Mesenteric fat pad (tissue), 1 donor: Measurements from ENCODE around the gene FSIP1. TPM values are rescaled to one million over a fixed set of nuclear protein-coding genes. Genes with fewer than 3 reads are reported as not detected.

Experiments
- DNase-seq: peaks from one replicate; pipeline ENCODE4 v3.0.0-alpha.2; 2020; ENCODE audit warnings: low spot score
- total RNA-seq: library from RNA; stranded (reverse); fragmentation: NEBNext Ultra II Directional; extraction: Animal tissue kit (Norgen Biotek cat#: 25700); gene quantifications from one replicate; pipeline ENCODE4 v1.2.1, GENCODE V29; 2021
- donor health status: DM: yes; HTN: yes; CAD: no.

The FSIP1 gene
- total RNA-seq, 1 donor from 2014 or later, result not detected

DNA sequence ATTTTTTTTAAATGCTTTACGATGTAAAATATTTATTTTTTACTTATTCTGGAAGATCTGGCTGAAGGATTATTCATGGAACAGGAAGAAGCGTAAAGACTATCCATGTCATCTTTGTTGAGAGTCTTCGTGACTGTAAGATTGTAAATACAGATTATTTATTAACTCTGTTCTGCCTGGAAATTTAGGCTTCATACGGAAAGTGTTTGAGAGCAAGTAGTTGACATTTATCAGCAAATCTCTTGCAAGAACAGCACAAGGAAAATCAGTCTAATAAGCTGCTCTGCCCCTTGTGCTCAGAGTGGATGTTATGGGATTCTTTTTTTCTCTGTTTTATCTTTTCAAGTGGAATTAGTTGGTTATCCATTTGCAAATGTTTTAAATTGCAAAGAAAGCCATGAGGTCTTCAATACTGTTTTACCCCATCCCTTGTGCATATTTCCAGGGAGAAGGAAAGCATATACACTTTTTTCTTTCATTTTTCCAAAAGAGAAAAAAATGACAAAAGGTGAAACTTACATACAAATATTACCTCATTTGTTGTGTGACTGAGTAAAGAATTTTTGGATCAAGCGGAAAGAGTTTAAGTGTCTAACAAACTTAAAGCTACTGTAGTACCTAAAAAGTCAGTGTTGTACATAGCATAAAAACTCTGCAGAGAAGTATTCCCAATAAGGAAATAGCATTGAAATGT, 186.1 kb downstream of the FSIP1 start:
- DNase-seq, result no peak

- DNase-seq, result no peak
Measured at GRCh38 chr15:39595338-39596221, 187.1 kb downstream of the FSIP1 start.

- DNase-seq, result no peak
Measured at GRCh38 chr15:39594446-39595337, 187.9 kb downstream of the FSIP1 start.

DNA sequence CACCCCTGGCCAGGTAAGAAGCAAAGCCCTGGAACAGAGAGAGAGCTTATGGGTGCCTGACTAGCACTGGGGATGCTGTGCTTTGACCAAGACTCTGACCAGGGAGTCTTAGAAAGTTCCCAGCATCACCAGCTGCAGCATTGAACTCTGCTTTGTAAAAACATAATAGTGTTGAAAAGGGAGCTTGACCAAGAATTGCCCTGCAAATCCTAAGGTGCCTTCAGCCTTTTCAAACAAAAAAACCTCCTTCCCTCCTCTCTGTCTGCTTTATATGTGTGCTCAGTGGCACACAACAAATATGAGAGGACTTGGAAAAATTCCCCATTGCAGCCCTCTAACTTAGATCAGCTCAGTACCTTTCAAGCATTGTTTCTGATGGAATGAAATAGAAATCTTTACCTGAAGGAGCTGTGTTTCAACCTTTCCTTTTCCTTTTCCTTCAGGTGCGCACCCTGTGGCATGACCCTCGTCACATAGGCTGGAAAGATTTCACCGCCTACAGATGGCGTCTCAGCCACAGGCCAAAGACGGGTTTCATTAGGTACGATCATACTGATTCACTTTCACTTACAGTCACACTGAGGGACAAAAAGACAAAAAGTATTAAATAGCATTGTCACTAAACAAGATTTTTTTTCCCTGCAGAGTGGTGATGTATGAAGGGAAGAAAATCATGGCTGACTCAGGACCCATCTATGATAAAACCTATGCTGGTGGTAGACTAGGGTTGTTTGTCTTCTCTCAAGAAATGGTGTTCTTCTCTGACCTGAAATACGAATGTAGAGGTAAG, 188.8 kb downstream of the FSIP1 start:
- no peak for DNase-seq

DNA sequence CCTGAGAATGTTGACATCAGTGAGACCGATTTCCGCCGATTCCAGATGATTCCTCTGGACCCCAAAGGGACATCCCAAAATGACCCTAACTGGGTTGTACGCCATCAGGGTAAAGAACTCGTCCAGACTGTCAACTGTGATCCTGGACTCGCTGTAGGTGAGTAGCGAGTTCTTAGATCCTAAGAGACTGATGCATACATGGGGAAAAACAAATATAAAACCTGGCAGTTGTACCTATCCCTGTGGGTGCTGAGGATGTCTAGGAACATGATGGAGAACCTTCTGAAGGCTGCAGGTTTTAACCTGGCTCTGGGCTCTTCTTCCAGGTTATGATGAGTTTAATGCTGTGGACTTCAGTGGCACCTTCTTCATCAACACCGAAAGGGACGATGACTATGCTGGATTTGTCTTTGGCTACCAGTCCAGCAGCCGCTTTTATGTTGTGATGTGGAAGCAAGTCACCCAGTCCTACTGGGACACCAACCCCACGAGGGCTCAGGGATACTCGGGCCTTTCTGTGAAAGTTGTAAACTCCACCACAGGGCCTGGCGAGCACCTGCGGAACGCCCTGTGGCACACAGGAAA, 189.5 kb downstream of the FSIP1 start:
- no peak for DNase-seq

GRCh38 chr15:39592500-39592899, 190.1 kb downstream of the FSIP1 start:
- no peak for DNase-seq

- no peak for DNase-seq
Measured at GRCh38 chr15:39591896-39592315, 190.7 kb downstream of the FSIP1 start.

DNA sequence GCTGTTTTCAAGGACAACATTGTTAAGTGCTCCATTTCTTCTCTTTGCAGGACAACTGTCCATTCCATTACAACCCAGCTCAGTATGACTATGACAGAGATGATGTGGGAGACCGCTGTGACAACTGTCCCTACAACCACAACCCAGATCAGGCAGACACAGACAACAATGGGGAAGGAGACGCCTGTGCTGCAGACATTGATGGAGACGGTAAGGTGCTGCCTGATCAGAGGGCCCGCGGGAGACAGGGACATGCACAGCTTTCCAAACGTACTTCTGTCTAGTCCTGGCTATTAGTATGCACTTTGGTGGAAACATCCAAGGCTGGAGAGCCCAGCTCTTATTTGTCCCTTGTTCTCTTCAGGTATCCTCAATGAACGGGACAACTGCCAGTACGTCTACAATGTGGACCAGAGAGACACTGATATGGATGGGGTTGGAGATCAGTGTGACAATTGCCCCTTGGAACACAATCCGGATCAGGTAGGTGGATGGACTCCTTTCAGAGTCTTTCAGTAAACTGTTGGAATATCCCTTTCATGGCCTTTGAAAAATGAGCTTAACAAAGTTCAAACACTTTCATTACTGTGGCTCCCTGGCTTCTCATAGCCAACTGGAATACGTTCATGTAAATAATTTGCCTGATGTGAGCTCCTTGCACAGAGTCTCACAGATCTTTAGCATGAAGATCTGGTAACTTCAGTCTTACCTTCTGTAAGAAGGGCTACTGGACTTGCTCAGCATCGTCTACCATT, 191.3 kb downstream of the FSIP1 start:
- DNase-seq, result no peak

DNA sequence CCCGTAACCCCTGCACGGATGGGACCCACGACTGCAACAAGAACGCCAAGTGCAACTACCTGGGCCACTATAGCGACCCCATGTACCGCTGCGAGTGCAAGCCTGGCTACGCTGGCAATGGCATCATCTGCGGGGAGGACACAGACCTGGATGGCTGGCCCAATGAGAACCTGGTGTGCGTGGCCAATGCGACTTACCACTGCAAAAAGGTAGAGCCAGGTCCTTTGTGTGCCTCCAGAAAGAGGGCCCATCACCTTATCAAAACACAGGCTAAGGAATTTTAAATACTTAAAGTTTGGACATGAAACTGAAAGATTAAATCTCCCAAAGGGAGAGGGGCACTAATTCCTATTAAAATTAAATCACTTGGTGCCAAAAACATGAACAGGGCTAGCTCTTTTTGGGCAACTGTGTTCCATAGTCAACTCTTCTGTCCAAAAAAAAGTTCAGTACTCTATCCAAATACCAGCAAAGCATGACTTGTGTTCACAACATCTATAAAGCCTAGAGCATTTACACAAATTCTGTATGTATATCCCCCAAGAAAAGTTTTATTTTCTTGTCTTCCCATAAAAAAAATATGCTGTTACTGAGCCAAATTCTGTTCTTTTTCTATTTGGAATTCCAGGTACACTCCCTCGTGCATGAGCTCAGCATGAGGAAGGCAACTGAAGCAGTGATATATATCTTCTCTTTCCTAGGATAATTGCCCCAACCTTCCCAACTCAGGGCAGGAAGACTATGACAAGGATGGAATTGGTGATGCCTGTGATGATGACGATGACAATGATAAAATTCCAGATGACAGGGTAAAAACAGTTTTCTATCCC, 192.6 kb downstream of the FSIP1 start:
- no peak for DNase-seq

DNA sequence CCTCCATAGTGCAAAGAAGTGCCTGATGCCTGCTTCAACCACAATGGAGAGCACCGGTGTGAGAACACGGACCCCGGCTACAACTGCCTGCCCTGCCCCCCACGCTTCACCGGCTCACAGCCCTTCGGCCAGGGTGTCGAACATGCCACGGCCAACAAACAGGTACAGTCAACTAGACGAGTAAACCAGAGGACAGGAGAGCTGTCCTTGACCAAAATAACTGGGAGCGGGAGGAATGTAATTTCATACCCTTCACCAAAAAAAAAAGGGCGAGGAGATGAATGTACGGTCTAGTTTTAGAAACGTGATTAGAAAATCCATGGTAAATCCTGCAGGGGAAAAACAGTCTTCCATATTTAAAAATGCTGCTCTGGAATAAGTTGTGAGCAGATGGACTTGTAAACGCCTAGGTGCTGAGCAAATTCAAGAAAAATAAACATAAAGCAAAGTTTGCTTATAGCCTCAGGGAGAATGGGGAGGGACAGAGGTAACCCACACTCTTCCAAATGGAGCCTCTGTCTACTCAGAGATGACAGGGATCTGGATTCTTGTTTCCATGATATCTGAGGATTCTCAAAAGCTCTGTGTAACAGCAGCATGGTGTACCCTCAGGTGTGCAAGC, 193.3 kb downstream of the FSIP1 start:
- DNase-seq, result no peak

GRCh38 chr15:39588531-39589192, 194.0 kb downstream of the FSIP1 start:
- no peak for DNase-seq

DNA sequence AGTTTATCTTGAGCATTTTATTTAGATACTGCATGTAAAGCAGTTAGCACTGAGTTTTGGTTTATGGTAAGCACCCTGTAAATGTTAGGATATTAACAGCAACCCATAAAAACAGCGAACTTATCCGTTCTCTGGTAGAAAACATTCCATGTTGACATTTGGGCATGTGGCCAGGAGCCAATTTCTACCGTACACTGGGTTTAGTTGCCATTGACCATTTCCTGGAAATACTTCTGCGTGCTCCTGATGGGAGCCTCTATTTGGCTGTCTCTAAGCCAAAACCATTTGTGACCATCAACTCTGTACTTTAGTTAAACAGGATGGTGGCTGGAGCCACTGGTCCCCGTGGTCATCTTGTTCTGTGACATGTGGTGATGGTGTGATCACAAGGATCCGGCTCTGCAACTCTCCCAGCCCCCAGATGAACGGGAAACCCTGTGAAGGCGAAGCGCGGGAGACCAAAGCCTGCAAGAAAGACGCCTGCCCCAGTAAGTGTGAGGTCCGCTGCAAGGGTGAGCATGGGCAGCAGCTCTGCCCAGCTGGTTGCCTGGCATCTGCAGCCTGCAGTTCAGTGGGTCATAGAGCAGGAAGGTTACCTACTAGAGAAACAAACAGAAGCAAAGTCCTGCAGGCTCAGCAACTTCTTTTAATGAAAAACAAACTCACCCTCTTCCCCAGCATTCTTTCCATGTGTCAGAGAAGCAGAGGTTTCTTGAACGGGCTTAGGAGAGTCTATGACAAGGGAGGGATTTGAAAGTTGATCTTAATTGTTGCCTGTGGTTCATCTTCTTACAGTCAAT, 194.7 kb downstream of the FSIP1 start:
- DNase-seq, result no peak

GRCh38 chr15:39587096-39587721, 195.4 kb downstream of the FSIP1 start:
- DNase-seq, result no peak

GRCh38 chr15:39586387-39587095, 196.1 kb downstream of the FSIP1 start:
- DNase-seq, result no peak

DNA sequence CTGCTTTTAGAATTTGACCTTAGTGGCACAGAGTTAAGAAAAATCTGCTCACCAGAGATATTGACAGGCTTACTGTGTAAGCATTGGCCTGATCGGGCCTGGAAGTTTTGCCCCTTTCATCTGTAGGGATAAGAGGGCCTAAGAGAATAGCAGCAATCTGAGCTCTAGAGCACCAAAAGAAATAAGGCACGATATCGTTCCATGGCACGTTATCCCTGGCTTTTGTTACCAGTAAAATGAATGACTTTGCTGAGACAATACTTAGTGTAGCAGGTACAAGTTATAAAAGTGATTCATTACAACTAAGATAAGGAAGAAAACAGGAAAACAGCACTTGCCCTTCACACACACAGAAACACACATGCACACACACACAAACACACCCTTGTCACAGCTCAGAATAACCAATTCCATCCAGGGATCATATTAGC, 196.8 kb downstream of the FSIP1 start:
- DNase-seq, result no peak

- DNase-seq, result no peak
Measured at GRCh38 chr15:39585389-39585841, 197.2 kb downstream of the FSIP1 start.
